T-cell (primary cell): ENCODE results near the gene TST. TPM values are rescaled to one million over a fixed set of nuclear protein-coding genes. Genes with fewer than 3 reads are reported as not detected.

Experiments
- ATAC-seq, 4 experiments: fragments of 200-7000 bp in 3 of 4; fragments of 150-1000 bp in 1 of 4; cut with Tn5 transposase; replicated peaks in 1 of 4; 1 replicate in 3 of 4; 2 replicates in 1 of 4; pipeline ENCODE4 v1.10.0; 2021; ENCODE audit warnings: moderate library complexity in 3 of 4, mild to moderate bottlenecking in 2 of 4, moderate number of reproducible peaks in 1 of 4
- CTCF ChIA-PET, 2 donors: fragments of 300-600 bp; sonication (Branson Sonifier 250); formaldehyde crosslinking; loops; one replicate each; lab custom pipeline; 2022; ENCODE audit warnings: antibody characterized with exemption in 2 of 2; lab: Charles Lee
- POLR2A ChIA-PET, 2 donors: fragments of 300-600 bp; sonication (Branson Sonifier 250); formaldehyde crosslinking; loops; one replicate each; lab custom pipeline; 2022; ENCODE audit warnings: antibody characterized with exemption in 2 of 2; lab: Charles Lee
- DNase-seq, 35 experiments: peaks; one replicate each; pipeline versions ENCODE4 v3.0.0 to v3.0.0-alpha.2; 2013 to 2023
- H3K27ac ChIP-seq: one replicate; pipeline ENCODE4 v1.5.1; 2013; ENCODE audit warnings: low read length
- H3K27me3 ChIP-seq, 2 experiments: replicated peaks in 1 of 2; 1 replicate in 1 of 2; 2 replicates in 1 of 2; pipeline versions ENCODE4 v1.6.1 to v1.7.0; 2013; ENCODE audit warnings: low read length in 1 of 2, mixed read lengths in 1 of 2; ENCODE audit not compliant: control insufficient read depth in 2 of 2, insufficient read depth in 2 of 2; ENCODE audit errors: extremely low read depth in 1 of 2
- H3K36me3 ChIP-seq, 2 donors: 1 replicate in 1 of 2; 2 replicates in 1 of 2; pipeline versions ENCODE4 v1.6.1 to v1.7.0; 2013; ENCODE audit warnings: low read length in 1 of 2; ENCODE audit not compliant: control insufficient read depth in 2 of 2, insufficient read depth in 1 of 2; ENCODE audit errors: extremely low read depth in 1 of 2
- H3K4me1 ChIP-seq, 2 experiments: 1 replicate in 1 of 2; 2 replicates in 1 of 2; pipeline versions ENCODE4 v1.6.1 to v1.7.0; 2013; ENCODE audit warnings: low read length in 2 of 2, mixed read lengths in 1 of 2; ENCODE audit not compliant: insufficient read depth in 2 of 2, control insufficient read depth in 1 of 2; ENCODE audit errors: extremely low read depth in 1 of 2
- H3K4me3 ChIP-seq, 2 donors: 1 replicate in 1 of 2; 2 replicates in 1 of 2; pipeline versions ENCODE4 v1.5.1 to v1.7.0; 2013; ENCODE audit warnings: mild to moderate bottlenecking in 2 of 2, low read length in 1 of 2, moderate library complexity in 1 of 2; ENCODE audit not compliant: control insufficient read depth in 1 of 2; ENCODE audit errors: extremely low read depth in 1 of 2
- H3K9me3 ChIP-seq: 2 replicates; pipeline ENCODE4 v1.7.0; 2013
- H3K27ac Mint-ChIP-seq, 2 donors: one replicate each; pipeline ENCODE4 v1.8.0; 2020 to 2021; ENCODE audit warnings: mild to moderate bottlenecking in 2 of 2, mixed read lengths in 2 of 2
- H3K27me3 Mint-ChIP-seq, 2 donors: one replicate each; pipeline ENCODE4 v1.8.0; 2021 to 2022; ENCODE audit warnings: mixed read lengths in 2 of 2
- H3K36me3 Mint-ChIP-seq: one replicate; pipeline ENCODE4 v1.8.0; 2021; ENCODE audit warnings: mixed read lengths
- H3K4me1 Mint-ChIP-seq, 3 donors: one replicate each; pipeline ENCODE4 v1.8.0; 2020 to 2022; ENCODE audit warnings: mixed read lengths in 3 of 3, mild to moderate bottlenecking in 1 of 3
- H3K4me3 Mint-ChIP-seq, 3 donors: one replicate each; pipeline ENCODE4 v1.8.0; 2020 to 2022; ENCODE audit warnings: mild to moderate bottlenecking in 3 of 3, mixed read lengths in 3 of 3, moderate library complexity in 3 of 3
- H3K9me3 Mint-ChIP-seq, 3 donors: one replicate each; pipeline ENCODE4 v1.8.0; 2020 to 2022; ENCODE audit warnings: mixed read lengths in 3 of 3
- WGBS: methylation state at CpG from one replicate; pipeline ENCODE4 v1.1.5; 2013; ENCODE audit warnings: missing lambda C conversion rate; ENCODE audit not compliant: insufficient coverage; 5-methylcytosine and 5-hydroxymethylcytosine counted together
- total RNA-seq, 35 experiments: library from RNA in 6 of 35; stranded (reverse) in 6 of 35; fragments of 120-200 nt in 1 of 35; gene quantifications; one replicate each; pipeline versions ENCODE4 v1.2.1 to v1.2.4 and lab custom pipeline; 2013 to 2026

Gene TST
- total RNA-seq, 5 donors from 2014 or later (not counting 1 experiment from before 2014, with no cell fraction given): 0.61 to 2.2 (median 1.0) TPM

- H3K4me3 Mint-ChIP-seq: peak overlapping the region; percentile 70 to 77 (median 73)
- POLR2A ChIA-PET: no interaction called here
- ATAC-seq (no peak), DNase-seq (no peak)
- Histone ChIP-seq H3K27ac (no peak overlapping the region), H3K36me3 (no peaks in the 10 kb centered on the region), H3K4me3 (no peak overlapping the region), H3K27me3 (peaks cover 0 to 27% of the 10 kb centered on the region in 2 experiments), H3K4me1 (peaks cover 0 to 27% of the 10 kb centered on the region in 2 experiments), H3K9me3 (no peaks in the 10 kb centered on the region)
- H3K36me3 Mint-ChIP-seq: no peaks in the 10 kb centered on the region
- CTCF ChIA-PET: no interaction called here
- no peak overlapping the region for H3K27ac Mint-ChIP-seq
- 93% methylated on average over 44 of the region's 45 CpGs for WGBS
- peaks cover 4 to 16% (median 6%) of the 10 kb centered on the region in 3 donors for H3K4me1 Mint-ChIP-seq
- H3K9me3 Mint-ChIP-seq: no peaks in the 10 kb centered on the region
- H3K27me3 Mint-ChIP-seq: peaks cover 4 to 9% of the 10 kb centered on the region in 2 donors
These were observed 997 bp downstream of the TST start for GRCh38 chr22:37018086-37018814.

GRCh38 chr22:37017356-37017755 is 1.9 kb downstream of the TST start:
- ChIA-PET CTCF (interaction anchor here (0.6 kb wide), 2 partner anchors 9 to 13 kb away, joined by 3 to 12 read pairs; no protein-coding TSS in a partner anchor), POLR2A (interaction anchor here in 1 of 2 donors (0.6 kb wide), 1 partner anchor 123 kb away, joined by 4 read pairs; no protein-coding TSS in a partner anchor)
- no peak for DNase-seq
- Histone ChIP-seq H3K36me3 (no peaks in the 10 kb centered on the region), H3K4me3 (no peak overlapping the region), H3K9me3 (no peaks in the 10 kb centered on the region), H3K27me3 (peaks cover 0 to 22% of the 10 kb centered on the region in 2 experiments), H3K27ac (no peak overlapping the region), H3K4me1 (peaks cover 0 to 27% of the 10 kb centered on the region in 2 experiments)
- no peak overlapping the region for H3K27ac Mint-ChIP-seq
- H3K9me3 Mint-ChIP-seq: no peaks in the 10 kb centered on the region
- peak overlapping the region in 1 of 3 donors; percentile 70 for H3K4me3 Mint-ChIP-seq
- no peak for ATAC-seq
- peaks cover 4 to 16% (median 6%) of the 10 kb centered on the region in 3 donors for H3K4me1 Mint-ChIP-seq
- H3K36me3 Mint-ChIP-seq: no peaks in the 10 kb centered on the region
- H3K27me3 Mint-ChIP-seq: peaks cover 4 to 9% of the 10 kb centered on the region in 2 donors
- 100% methylated on average over 10 of the region's 10 CpGs for WGBS

- Histone ChIP-seq H3K9me3 (no peaks in the 10 kb centered on the region), H3K27me3 (peaks cover 0 to 22% of the 10 kb centered on the region in 2 experiments), H3K36me3 (no peaks in the 10 kb centered on the region), H3K4me1 (peaks cover 0 to 22% of the 10 kb centered on the region in 2 experiments), H3K4me3 (no peak overlapping the region), H3K27ac (no peak overlapping the region)
- no peaks in the 10 kb centered on the region for H3K36me3 Mint-ChIP-seq
- peaks cover 4 to 11% (median 6%) of the 10 kb centered on the region in 3 donors for H3K4me1 Mint-ChIP-seq
- peaks cover 0 to 7% of the 10 kb centered on the region in 2 donors for H3K27me3 Mint-ChIP-seq
- ChIA-PET CTCF (interaction anchor here in 1 of 2 donors (0.6 kb wide), 1 partner anchor 12 kb away, joined by 3 read pairs; no protein-coding TSS in a partner anchor), POLR2A (no interaction called here)
- DNase-seq (no peak), ATAC-seq (no peak)
- H3K9me3 Mint-ChIP-seq: no peaks in the 10 kb centered on the region
- H3K4me3 Mint-ChIP-seq: no peak overlapping the region
- no peak overlapping the region for H3K27ac Mint-ChIP-seq
- 96% methylated on average over 7 of the region's 14 CpGs for WGBS
These were observed 2.9 kb downstream of the TST start for GRCh38 chr22:37016134-37016910.

GRCh38 chr22:37015587-37015878 is 3.7 kb downstream of the TST start:
- ChIA-PET CTCF (no interaction called here), POLR2A (no interaction called here)
- no peak for ATAC-seq
- Histone ChIP-seq H3K27me3 (peaks cover 0 to 19% of the 10 kb centered on the region in 2 experiments), H3K4me1 (peaks cover 0 to 16% of the 10 kb centered on the region in 2 experiments), H3K36me3 (no peaks in the 10 kb centered on the region), H3K4me3 (no peak overlapping the region), H3K9me3 (no peaks in the 10 kb centered on the region), H3K27ac (no peak overlapping the region)
- WGBS: 82% methylated on average over 3 of the region's 4 CpGs
- Mint-ChIP-seq H3K27ac (no peak overlapping the region), H3K4me1 (peaks cover 4 to 10% (median 6%) of the 10 kb centered on the region in 3 donors), H3K4me3 (no peak overlapping the region), H3K27me3 (peaks cover 0 to 6% of the 10 kb centered on the region in 2 donors), H3K9me3 (no peaks in the 10 kb centered on the region), H3K36me3 (no peaks in the 10 kb centered on the region)
- DNase-seq: no peak

GRCh38 chr22:37014835-37015586 is 4.2 kb downstream of the TST start:
- Histone ChIP-seq H3K27me3 (peaks cover 0 to 19% of the 10 kb centered on the region in 2 experiments), H3K27ac (no peak overlapping the region), H3K36me3 (no peaks in the 10 kb centered on the region), H3K4me3 (no peak overlapping the region), H3K4me1 (peaks cover 0 to 10% of the 10 kb centered on the region in 2 experiments), H3K9me3 (no peaks in the 10 kb centered on the region)
- H3K4me1 Mint-ChIP-seq: peaks cover 4 to 5% (median 5%) of the 10 kb centered on the region in 3 donors
- no peak overlapping the region for H3K4me3 Mint-ChIP-seq
- ChIA-PET POLR2A (no interaction called here), CTCF (no interaction called here)
- ATAC-seq (no peak), DNase-seq (no peak)
- peaks cover 0 to 4% of the 10 kb centered on the region in 2 donors for H3K27me3 Mint-ChIP-seq
- 98% methylated on average over 9 of the region's 12 CpGs for WGBS
- H3K36me3 Mint-ChIP-seq: no peaks in the 10 kb centered on the region
- no peaks in the 10 kb centered on the region for H3K9me3 Mint-ChIP-seq
- no peak overlapping the region for H3K27ac Mint-ChIP-seq

- no peak overlapping the region for H3K27ac ChIP-seq
- no peak for DNase-seq
- ChIA-PET POLR2A (no interaction called here), CTCF (no interaction called here)
- Mint-ChIP-seq H3K4me1 (peaks cover 2 to 4% (median 3%) of the 10 kb centered on the region in 3 donors), H3K27me3 (peaks cover 1 to 3% of the 10 kb centered on the region in 2 donors), H3K9me3 (no peaks in the 10 kb centered on the region), H3K27ac (no peak overlapping the region), H3K4me3 (no peak overlapping the region), H3K36me3 (no peaks in the 10 kb centered on the region)
- peaks cover 0 to 19% of the 10 kb centered on the region in 2 experiments for H3K27me3 ChIP-seq
- ATAC-seq: no peak
- H3K4me1 ChIP-seq: peaks cover 0 to 8% of the 10 kb centered on the region in 2 experiments
- no peaks in the 10 kb centered on the region for H3K36me3 ChIP-seq
- WGBS: 74% methylated on average over 3 of the region's 4 CpGs
- no peak overlapping the region for H3K4me3 ChIP-seq
- H3K9me3 ChIP-seq: no peaks in the 10 kb centered on the region
These were observed 4.8 kb downstream of the TST start for GRCh38 chr22:37014415-37014806.
